Esophagus muscularis mucosa (tissue), 4 donors: Measurements from ENCODE around the gene MAD1L1. TPM values are rescaled to one million over a fixed set of nuclear protein-coding genes. Genes with fewer than 3 reads are reported as not detected.

Source experiments
- DNase-seq: peaks from one replicate; pipeline ENCODE4 v3.0.0-alpha.2; 2017; ENCODE audit errors: extremely low spot score
- H3K27ac ChIP-seq, 4 donors: fragments of 200-600 bp; sonication (generic); replicated peaks in 1 of 4; 1 replicate in 3 of 4; 2 replicates in 1 of 4; pipeline ENCODE4 v1.5.1; 2016 to 2019; ENCODE audit warnings: mild to moderate bottlenecking in 1 of 4
- H3K27me3 ChIP-seq, 4 donors: fragments of 200-600 bp; sonication (generic); one replicate each; pipeline versions ENCODE4 v1.5.1 to v1.6.0; 2016 to 2019
- H3K36me3 ChIP-seq, 4 donors: fragments of 200-600 bp; sonication (generic); one replicate each; pipeline ENCODE4 v1.5.1; 2016 to 2019
- H3K4me1 ChIP-seq, 4 donors: fragments of 200-600 bp; sonication (generic); one replicate each; pipeline ENCODE4 v1.5.1; 2016 to 2019
- H3K4me3 ChIP-seq, 4 donors: fragments of 200-600 bp; sonication (generic); 1 replicate in 2 of 4; 2 replicates in 2 of 4; pipeline ENCODE4 v1.5.1; 2016 to 2019; ENCODE audit warnings: mild to moderate bottlenecking in 4 of 4, moderate library complexity in 1 of 4
- H3K9me3 ChIP-seq, 4 donors: fragments of 200-600 bp; sonication (generic); 1 replicate in 3 of 4; 2 replicates in 1 of 4; pipeline ENCODE4 v1.5.1; 2016 to 2019
- EP300 ChIP-seq: sonication (generic); formaldehyde crosslinking; IDR thresholded peaks from one replicate; pipeline ENCODE4 v1.6.1; 2017; ENCODE audit warnings: antibody characterized with exemption
- POLR2A ChIP-seq: fragments of 450-650 bp; IDR thresholded peaks from one replicate; pipeline ENCODE4 v1.6.1; 2017; ENCODE audit warnings: antibody characterized with exemption, moderate library complexity, mild to moderate bottlenecking, low read depth
- POLR2AphosphoS5 ChIP-seq, 2 donors: sonication (generic); formaldehyde crosslinking; IDR thresholded peaks; one replicate each; pipeline ENCODE4 v1.6.1; 2017; ENCODE audit warnings: antibody characterized with exemption in 2 of 2
- WGBS: methylation state at CpG from one replicate; pipeline ENCODE4 v1.1.5; 2018; 5-methylcytosine and 5-hydroxymethylcytosine counted together
- intact Hi-C: fragments of 100-400 bp; cut with DNase I; formaldehyde crosslinking; loops from one replicate; pipeline ENCODE4 v1.15.1; 2023
- total RNA-seq, 4 donors: library from RNA; depleted of rRNA; stranded (reverse); fragments of >200 nt; gene quantifications; one replicate each; pipeline versions ENCODE4 v1.1.0 to v1.2.1, GENCODE V29; 2016
- TF ChIP-seq, protein P1 (sequence below), 3 experiments: fragments of 200-600 bp in 2 of 3; fragments of 450-650 bp in 1 of 3; sonication (generic) in 2 of 3; IDR thresholded peaks; one replicate each; pipeline ENCODE4 v1.5.1; 2017 to 2019; ENCODE audit warnings: antibody characterized with exemption in 3 of 3, mild to moderate bottlenecking in 2 of 3, moderate library complexity in 1 of 3

The MAD1L1 gene
- total RNA-seq, 4 donors from 2014 or later, result 22.2 to 33.1 (median 29.5) TPM

DNA sequence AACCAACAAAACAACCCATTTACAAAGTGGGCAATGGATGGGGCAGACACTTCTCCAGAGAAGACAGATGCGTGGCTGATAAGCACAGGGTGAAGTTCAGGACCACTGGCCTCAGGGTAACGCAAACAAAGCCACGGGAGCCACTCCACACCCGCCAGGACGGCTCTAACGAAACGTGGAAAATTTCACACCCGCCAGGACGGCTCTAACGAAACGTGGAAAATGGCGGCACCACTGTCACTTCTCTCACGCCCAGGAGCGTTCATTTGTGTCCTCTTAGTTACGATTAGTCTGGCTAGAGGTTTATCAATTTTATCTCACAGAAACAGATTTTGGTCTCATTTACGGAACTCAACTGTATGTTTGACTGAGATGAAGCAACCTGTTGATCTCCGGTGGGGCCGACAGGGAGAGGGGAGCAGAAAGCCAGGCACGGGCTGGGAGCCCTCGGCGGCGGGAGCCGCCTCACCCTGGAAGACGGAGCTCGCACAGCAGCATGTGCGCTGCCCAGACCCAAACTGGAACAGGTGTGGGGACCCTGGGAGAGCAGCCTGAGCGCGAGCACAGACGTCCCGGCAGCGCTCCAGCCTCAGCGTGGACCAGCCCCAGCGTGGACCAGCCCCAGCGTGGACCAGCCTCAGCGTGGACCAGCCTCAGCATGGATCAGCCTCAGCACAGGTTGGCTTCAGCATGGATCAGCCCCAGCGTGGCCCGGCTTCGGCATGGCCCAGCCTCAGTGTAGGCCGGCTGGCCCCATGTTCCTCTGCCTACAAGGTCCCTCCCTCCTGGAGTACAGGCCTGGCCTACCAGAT is 243.5 kb downstream of the MAD1L1 start:
- TF ChIP-seq POLR2AphosphoS5 (IDR thresholded peaks at IDR 0.05) (no peak), POLR2A (no peak), EP300 (no peak)
- TF ChIP-seq, protein P1, sequence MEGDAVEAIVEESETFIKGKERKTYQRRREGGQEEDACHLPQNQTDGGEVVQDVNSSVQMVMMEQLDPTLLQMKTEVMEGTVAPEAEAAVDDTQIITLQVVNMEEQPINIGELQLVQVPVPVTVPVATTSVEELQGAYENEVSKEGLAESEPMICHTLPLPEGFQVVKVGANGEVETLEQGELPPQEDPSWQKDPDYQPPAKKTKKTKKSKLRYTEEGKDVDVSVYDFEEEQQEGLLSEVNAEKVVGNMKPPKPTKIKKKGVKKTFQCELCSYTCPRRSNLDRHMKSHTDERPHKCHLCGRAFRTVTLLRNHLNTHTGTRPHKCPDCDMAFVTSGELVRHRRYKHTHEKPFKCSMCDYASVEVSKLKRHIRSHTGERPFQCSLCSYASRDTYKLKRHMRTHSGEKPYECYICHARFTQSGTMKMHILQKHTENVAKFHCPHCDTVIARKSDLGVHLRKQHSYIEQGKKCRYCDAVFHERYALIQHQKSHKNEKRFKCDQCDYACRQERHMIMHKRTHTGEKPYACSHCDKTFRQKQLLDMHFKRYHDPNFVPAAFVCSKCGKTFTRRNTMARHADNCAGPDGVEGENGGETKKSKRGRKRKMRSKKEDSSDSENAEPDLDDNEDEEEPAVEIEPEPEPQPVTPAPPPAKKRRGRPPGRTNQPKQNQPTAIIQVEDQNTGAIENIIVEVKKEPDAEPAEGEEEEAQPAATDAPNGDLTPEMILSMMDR (IDR thresholded peaks at IDR 0.05), result no peak
- intact Hi-C loops, result no loop called here
- DNase-seq, result no peak

DNA sequence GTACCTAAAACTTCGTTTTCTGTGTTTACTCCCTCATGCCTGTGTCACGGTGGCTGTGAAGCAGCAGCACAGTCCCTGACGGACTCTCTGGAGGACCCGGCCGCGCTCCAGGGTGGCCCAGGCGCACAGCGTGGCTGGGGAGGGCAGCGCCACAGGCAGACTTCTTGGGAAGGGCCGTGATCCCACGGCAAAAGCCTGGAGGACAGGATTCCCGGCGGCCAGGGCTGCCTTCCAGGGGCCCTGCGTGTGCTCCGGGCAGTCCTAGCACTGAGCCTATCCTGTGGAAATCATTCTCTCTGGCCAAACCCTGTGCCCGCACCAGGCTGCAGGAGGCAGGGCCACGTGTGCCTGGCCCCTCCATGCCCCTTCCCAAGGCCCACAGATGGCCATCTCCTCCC is 244.2 kb downstream of the MAD1L1 start:
- Histone ChIP-seq H3K36me3 (peaks cover 0 to 11% (median 3%) of the 10 kb centered on the region in 4 donors), H3K27ac (no peak overlapping the region), H3K27me3 (no peaks in the 10 kb centered on the region), H3K9me3 (no peaks in the 10 kb centered on the region), H3K4me1 (peaks cover 0 to 22% (median 13%) of the 10 kb centered on the region in 4 donors), H3K4me3 (no peak overlapping the region)
- TF ChIP-seq EP300 (no peak), POLR2A (no peak), POLR2AphosphoS5 (IDR thresholded peaks at IDR 0.05) (no peak)
- TF ChIP-seq, protein P1 (IDR thresholded peaks at IDR 0.05), result no peak
- DNase-seq, result no peak
- WGBS, result 40% methylated on average over 1 of the region's 17 CpGs
- intact Hi-C loops, result no loop called here

More for the DNA sequence above, 243.5 kb downstream of the MAD1L1 start:
- H3K9me3 ChIP-seq, result no peaks in the 10 kb centered on the region
- 98% methylated on average over 38 of the region's 39 CpGs for WGBS
- peaks cover 0 to 27% (median 14%) of the 10 kb centered on the region in 4 donors for H3K4me1 ChIP-seq
- no peak overlapping the region for H3K4me3 ChIP-seq
- H3K27me3 ChIP-seq, result no peaks in the 10 kb centered on the region
- H3K27ac ChIP-seq, result no peak overlapping the region
- peaks cover 0 to 11% (median 3%) of the 10 kb centered on the region in 4 donors for H3K36me3 ChIP-seq

DNA sequence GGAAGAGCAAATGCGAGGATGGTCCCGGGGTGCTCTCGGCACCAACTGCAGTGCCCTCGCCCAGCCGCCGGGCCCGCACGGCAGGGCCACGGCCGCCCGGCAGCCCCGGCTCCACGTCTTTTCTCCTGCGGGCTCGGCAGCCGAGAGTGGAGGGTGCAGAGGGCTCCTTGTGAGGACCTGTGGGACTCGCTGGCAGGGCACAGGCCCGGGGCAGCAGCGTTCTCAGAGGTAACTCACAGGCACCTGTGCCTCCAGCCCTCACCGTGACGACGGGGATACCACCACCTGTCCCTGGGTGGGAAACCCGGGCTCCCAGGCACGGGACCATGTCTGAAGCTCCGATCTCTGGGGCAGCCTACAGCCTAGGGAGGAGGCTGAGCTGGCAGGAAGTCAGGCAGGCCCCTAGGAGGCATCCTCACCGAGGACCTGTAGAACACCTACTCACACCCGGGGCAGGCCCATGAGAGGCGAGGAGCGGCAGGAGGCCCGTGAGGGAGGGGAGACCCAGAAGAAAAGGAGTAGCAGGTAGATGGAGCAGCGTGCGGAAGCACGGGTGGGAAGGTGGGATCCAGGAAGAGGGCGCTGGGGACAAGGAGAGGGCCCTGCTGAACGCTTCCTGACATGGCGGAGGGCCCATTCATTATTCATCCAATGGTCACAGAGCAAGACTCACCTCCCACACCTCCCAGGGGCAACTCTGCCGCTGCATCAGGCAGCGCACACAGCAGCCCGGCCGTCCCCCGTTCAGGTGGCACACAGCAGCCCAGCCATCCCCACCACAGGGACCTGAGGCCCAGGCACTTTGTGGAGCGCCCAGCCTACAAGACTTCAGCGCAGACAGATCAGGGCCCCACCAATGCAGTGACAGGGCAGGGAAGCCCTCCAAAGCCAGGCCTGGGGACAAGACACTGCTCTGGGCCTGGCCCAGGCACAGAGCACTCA is 244.9 kb downstream of the MAD1L1 start:
- TF ChIP-seq POLR2AphosphoS5 (IDR thresholded peaks at IDR 0.05) (no peak), POLR2A (no peak), EP300 (no peak)
- TF ChIP-seq, protein P1 (IDR thresholded peaks at IDR 0.05), result no peak
- Histone ChIP-seq H3K9me3 (no peaks in the 10 kb centered on the region), H3K27ac (no peak overlapping the region), H3K27me3 (no peaks in the 10 kb centered on the region), H3K36me3 (peaks cover 0 to 11% (median 3%) of the 10 kb centered on the region in 4 donors), H3K4me3 (no peak overlapping the region), H3K4me1 (peaks cover 0 to 15% (median 9%) of the 10 kb centered on the region in 4 donors)
- WGBS, result 93% methylated on average over 35 of the region's 43 CpGs
- intact Hi-C loops, result no loop called here
- DNase-seq, result no peak

DNA sequence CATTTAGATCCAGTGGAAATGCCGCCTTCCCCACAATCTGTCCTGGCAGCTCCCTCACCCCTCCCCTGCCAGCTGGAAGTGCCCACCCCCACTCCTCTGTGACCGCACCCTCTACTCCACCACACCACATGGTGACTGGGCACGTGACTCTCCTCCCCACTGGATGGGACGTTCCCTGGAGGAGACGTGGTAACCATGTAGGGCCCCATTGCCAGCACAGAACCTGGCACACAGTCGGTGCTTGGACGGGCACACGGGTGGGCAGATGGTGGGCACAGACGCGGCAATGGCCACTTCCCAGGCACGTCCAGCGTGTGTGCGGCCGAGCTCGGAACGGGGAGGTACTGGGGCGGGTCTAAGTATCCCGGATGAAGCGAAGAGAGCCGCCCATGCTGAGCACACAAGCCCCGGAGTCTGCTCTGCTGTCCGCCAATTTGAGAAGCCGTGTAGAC is 245.6 kb downstream of the MAD1L1 start:
- Histone ChIP-seq H3K27ac (no peak overlapping the region), H3K4me3 (no peak overlapping the region), H3K4me1 (peaks cover 0 to 8% (median 7%) of the 10 kb centered on the region in 4 donors), H3K27me3 (no peaks in the 10 kb centered on the region), H3K9me3 (no peaks in the 10 kb centered on the region), H3K36me3 (peaks cover 0 to 11% (median 3%) of the 10 kb centered on the region in 4 donors)
- no peak for TF ChIP-seq POLR2AphosphoS5 (IDR thresholded peaks at IDR 0.05)
- intact Hi-C loops, result no loop called here
- no peak for DNase-seq
- 99% methylated on average over 16 of the region's 23 CpGs for WGBS
